HG03139 (cell line): ENCODE measurements around the gene VAMP2.

Experiments
- ATAC-seq: cut with Tn5 transposase; IDR thresholded peaks from one replicate; pipeline ENCODE4 v1.9.1; 2021; ENCODE audit not compliant: unreplicated experiment

The VAMP2 gene

DNA sequence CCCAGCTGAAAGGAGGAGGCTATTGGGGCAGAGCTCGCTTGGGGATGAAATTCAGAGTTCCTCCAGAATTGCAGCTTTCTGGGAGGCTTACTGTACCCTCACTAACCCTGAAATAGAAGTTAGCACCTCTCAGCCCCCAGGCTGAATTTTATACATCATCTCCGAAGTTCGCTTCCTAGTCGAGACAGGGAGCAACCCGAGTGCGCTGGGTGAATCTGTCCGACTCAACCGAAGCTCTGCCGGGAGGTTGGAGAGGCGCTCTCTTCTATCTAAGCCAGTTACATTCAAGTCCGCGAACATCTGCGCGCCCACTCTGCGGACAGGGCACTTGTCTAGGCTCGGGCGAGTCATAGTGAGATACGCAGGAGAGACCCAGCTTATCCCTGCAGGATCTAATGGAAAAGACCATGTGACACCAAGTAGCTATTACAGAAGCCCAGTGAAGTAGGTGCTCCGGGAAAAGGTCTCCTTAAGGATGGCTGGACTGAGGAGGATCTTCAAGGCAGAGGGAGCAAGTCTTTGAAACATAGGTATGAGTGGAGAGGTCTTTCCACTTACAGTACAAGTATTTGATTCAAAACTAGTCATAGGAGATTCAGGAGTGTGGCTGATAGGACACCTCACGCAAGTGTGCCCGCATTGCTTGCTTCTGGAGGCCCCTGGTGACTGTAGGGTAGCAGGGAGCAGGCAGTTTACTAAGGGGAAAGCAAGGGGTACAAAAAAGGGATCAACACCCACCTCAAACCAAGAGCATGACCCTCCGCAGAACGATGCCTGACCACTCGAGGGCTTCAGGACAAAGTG lies 38.2 kb downstream of the VAMP2 start:
- no peak for ATAC-seq

DNA sequence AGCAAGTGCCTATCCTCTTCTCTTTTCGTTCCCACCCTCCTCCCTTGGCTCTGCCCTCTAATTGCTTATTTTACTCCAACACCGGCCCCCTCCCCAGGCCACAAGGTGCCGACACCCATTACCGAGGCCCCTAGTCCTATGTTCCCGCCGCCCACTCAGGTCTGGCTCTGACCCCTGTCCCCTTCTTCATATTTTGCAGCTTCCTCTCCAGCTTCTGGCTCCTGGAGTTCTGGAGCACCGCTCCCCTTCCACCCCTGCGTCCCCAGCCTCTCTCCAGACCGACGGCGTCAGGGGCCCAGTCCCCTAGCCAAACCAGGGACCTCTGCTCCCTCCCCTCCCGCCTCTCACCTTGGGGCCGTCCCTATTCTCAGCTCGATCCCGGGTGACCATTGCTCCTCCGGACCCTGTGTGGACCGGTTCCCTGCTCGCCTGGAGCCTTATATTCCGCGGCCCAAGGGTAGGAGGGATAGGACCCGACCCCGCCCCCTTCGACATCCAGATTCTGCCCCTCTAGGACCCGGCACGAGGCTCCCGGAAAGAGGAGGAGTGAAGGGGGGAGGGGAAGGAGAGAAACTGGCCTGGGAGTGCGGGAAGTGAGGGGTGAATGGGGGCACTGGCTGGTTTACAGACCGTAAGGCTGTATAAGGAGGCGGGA lies 38.9 kb downstream of the VAMP2 start, which contains the start of gene HES7:
TSS of gene HES7 (minus strand) at position 412 of the 655 bp plus-strand sequence. CDS start at position 390, 22 bp downstream.
- no peak for ATAC-seq

DNA sequence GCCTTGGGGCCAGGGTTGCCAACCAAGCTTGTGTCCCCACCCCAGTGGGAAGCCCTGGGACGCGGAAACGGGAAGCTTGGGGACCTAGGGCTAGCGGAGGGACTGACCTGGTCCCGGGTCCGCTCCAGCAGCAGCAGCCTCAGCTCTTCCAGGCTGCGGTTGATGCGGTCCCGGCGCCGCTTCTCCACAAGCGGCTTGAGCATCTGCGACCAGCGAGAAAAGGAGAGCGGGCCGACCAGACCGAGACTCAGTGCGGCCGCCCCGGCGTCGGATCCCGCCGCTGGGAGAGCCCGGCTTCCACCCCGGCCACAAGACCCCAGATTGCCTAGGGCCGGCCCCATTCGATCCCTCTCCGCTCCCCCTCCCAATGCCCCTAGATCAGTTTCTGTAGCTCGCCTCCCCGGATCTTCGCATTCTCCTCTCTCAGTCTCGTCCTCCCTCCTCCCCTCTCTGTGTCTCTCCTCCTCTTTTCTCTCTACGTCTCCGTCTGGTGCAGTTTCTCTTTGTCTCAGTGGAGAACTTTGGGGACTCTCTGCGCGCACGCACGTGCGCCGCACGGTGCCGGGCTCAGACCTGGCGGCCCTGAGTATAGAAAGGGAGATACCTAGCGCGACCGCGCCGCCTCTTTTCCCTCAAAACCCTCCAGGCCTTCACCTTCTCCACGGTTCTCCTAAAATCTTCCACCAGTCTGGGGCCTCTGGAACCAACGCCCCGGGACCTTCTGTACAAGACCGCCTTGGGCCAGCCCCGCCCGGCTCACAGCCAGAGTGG lies 39.6 kb downstream of the VAMP2 start:
- no peak for ATAC-seq

DNA sequence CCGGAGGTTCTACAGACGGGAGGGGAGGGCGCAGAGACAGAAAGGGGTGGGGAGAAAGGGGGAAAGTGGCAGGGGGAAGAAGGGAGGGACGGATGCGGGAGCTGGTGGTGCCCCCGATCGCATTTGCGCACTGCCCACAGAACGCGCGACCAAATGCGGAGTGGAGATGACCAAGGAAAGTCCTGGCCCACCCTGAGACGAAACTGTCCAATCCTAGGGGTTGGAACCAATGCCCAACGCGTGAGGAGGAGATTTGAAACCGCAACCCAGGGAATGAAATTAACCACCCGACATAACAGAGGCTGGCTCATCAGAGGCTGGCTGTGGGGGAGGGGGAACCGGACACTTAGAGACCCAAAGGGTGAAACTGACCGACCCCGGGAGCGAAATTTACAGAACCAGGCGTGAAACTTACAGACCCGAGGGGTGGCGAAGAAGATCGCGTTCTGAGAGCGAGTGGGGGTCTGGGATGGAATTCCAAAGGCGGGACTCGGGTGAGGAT lies 40.3 kb downstream of the VAMP2 start:
- no peak for ATAC-seq

DNA sequence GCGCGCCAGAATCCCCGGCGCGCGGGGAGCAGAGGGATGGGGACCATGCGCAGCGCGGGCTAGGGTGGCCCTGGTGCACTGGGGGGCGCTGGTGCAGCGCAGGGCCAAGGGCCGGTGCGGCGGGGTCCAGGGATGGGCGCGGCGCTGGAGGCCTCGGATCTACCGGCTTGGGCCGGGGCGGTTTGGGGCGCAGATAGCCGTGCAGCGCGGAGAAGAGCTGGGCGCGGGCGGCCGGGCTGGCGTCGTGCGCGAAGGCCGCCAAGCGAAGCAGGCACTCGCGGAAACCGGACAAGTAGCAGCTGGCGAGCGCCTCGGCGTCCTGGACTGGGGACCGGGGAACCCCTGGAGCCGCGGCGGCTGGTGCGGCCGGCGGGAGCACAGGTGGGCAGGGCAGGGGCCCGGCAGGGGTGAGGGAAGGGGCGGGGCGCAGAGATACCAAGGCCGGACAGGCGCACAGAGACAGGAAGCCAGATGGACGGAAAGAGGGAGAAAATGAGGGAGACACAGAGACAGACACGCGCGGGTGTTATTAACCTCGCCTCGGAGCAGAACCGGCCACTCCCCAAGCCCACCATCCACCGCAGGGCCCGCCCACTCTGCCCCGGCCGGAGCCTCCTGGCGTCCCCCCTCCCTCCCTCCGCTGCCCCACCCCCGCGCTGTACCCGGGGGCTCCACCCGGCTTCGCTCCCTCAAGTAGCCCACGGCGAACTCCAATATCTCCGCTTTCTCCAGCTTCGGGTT lies 40.9 kb downstream of the VAMP2 start:
- ATAC-seq, result peak; percentile 25

DNA sequence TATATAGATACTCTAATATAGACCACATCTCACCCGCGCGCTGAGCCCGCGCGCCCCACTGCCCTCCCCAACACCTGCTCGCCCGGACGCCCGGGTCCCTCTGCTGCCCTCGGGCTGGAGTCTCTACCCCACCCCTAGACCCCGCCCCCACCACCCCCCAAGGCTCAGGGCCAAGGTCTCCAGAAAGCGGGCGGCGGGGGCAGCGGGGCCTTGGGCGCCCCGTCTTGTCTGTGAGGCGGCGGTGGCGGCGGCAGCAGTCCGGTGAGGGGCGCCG lies 41.4 kb downstream of the VAMP2 start:
- ATAC-seq, result no peak

DNA sequence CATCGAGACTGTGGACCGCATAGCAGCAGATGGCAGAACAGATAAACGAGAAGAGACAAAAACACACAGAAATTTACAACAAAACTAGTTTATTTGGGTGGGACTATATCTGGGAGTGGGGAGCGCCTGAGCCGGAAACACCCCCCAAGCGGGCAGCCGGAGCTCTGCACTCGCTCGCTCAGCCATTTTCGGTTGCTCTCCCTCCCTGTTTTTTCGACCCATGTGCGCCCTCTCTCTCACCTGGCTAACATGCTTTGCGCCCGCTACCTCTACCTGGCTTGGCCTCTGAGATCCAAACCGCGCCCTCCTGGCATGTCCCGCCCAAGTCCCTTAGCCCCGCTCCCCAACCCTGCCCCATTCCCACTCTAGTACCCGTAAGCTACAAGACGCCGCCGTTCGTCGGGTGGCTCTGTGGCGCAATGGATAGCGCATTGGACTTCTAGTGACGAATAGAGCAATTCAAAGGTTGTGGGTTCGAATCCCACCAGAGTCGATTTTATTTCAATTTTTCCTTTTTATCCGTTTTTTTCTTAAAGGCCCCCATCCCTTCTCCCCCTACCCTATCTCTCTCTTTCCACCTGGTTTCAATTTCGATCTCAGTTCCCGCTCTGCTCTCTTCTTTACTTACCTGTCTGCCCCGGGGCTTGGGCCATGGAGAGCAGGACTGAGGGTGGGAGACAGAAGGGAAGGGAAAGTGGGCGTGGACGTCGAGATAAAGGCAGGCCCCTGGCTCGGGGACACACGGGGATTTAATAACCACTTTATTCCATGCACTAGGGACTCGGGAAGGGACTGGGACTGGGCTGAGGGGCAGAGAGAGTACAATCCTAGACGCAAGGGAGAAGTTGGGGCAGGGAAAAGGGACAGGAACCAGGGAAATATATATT lies 42.0 kb downstream of the VAMP2 start:
- ATAC-seq, result no peak

DNA sequence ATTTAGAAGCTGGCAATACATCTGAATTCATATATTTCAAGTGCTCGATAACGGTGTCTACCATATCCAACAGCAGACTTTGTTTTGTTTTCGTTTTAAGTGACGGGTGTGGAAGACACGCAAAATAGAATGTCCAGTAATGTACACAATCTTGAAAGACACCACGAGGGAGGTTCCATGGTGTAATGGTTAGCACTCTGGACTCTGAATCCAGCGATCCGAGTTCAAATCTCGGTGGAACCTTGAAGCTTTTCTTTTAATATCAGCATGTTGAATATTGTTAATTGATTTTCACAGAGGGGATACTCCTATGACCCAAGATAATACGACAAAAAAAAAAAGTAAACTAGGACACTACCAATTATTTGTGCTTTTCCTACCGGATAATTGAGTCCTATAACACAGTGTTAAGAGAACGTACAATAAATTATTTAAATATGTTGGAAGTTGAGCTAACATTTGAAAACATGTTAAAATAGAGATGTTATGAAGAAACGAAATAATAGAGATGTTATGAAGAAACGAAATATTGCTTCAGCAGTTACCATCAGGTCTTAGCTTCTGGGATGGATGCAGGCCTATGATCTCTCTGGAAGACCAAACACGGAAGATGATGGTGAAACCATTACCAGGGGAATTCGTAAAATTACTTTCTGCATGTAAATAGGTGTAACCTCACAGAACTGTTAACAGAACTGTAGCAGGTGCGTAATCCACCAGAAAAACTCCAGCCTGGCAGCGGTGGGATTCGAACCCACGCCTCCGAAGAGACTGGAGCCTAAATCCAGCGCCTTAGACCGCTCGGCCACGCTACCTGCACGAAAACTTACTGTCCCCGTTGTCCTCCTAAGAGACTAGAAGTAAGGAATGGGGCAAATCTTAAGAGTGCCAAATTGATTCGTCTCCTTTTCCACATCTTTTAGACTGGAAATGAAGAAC lies 42.9 kb downstream of the VAMP2 start:
- ATAC-seq, result no peak

DNA sequence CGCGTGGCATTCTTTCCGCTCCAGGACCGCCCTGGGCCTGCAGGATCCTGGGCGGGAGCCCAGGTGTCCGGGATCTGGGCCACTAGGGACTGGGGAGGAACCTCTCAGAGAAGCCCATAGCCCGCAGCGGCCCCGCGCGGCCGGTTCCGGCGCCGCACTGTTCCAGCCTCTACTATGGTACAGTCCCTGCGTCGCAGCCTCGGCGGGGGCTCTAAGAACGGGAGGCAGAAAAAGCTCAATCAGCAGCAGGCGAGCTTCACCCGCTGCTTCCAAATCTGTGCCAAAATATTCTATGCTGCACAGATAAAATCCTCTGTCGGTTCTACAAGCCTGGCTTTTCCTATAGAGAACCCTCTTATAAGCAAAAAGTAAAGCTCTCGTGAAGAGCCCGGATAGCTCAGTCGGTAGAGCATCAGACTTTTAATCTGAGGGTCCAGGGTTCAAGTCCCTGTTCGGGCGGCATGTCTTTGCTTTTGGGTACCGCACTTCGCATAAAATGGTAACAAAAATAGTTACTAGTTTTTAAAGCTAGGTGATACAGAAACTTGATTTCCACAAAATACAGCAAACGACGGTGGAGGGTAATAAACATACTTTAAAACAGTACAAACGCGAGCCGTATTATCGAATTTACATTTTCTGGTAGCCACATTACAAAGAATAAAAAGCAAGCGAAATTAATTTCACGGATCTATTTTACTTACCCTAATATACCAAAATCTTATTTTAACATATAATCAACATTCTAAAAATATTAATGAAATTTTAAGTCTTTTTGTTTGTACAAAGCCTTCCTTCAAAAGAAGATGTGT lies 43.8 kb downstream of the VAMP2 start:
- ATAC-seq, result no peak

DNA sequence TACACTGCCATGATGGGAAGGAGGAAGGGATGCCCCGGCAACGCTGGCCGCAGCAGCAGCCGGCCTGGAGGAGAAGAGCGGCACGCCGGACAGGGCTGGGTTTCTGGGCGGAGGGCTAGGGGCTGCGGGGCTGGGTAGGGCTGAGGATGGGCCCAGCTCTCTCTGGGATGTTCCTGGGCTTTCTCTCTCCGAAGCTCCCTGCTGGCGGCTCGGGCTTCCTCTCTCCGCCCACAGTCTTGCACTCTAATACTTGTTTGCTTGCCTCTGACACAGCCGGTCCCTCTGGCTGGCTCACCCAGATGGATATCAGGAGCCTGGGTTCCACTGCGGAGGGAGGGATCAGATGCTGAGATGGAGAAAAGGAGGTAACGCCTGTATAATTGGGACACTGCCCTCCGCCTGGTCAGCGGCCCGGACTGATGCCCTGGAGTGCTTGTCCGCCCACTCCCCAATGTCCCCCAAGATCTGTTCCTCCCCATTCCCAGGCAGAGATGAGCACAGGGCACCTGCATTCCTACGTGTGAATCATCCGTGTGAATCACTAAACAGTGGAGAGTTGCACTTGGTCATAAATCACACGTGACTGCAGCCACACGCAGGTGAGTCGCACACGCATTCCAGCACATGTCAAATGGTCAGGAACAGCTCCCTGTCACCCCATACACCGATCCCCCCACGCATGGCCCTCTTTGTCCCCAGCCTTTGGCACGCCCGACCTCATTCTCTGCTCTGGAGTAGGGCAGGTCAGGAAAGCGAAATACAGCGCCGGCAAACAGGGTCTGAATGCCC lies 44.6 kb downstream of the VAMP2 start, which contains the start of gene ALOXE3:
TSS of gene ALOXE3 (minus strand) at position 535 of the 789 bp plus-strand sequence. CDS start at position 11, 524 bp downstream.
- ATAC-seq, result no peak

DNA sequence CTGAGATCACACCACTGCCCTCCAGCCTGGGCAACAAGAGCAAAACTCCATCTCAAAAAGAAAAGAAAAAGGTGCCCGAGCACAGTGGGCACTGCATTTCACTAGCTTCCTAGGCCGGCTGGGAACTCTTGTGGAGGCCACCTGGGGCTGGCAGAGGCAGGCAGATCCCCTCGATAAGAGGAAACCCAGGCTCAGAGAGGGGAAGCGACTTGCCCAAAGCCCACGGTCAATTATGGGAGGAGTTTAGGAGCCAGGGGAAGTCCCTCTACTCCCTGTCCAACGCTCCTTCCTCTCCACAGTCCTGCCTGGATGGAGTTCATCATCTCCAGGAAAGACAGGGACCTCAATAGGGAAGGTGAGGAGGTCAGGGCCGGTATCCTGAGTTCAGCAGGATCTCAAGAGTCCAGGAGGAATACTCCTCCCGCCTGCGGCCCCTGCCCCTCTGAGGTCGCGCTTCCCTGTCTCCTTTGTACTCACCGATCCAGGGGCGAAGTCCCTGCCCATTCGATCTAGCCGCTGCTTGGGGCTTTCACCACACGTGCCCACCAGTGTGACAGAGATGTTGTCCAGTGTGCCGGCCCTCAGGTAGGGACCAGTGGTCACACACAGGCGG lies 45.3 kb downstream of the VAMP2 start:
- no peak for ATAC-seq

DNA sequence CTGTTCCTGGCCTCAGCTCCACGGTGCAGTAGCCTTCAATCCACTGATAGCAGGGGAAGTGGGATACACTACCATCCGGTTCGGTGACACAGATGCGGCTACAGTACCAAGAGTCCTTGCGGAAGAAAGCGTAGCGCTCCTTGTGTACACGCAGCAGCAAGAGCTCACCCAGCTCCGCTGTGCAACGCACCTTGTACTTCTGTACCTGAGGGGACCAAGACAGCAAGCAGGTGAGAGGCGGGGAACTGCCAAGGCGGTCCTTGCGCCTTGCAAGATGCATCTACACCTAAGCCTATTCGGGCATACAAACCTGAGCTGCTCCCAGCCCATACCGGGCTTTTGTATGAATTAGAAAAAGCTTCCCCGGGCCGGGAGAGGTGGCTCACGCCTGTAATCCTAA lies 46.0 kb downstream of the VAMP2 start:
- ATAC-seq, result no peak

DNA sequence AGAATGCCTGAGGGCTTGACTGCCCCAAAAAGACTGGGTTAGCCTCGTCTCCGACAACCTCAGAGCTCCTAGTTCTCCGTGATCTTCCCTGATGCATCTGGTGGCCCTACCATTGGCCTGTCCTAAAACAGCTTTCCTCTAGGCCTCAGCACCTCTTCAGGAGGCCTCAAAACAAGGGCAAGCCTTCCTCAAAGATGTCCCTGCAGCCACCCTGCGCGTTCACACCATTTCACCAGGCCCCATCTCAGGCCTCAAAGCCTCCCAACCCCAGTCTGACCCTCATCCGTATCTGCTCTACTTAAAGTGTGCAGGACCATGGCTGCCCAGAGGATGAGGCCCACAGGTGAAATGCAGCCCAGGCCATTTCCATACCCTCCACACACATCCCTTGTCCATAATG lies 51.8 kb downstream of the VAMP2 start:
- ATAC-seq, result no peak

DNA sequence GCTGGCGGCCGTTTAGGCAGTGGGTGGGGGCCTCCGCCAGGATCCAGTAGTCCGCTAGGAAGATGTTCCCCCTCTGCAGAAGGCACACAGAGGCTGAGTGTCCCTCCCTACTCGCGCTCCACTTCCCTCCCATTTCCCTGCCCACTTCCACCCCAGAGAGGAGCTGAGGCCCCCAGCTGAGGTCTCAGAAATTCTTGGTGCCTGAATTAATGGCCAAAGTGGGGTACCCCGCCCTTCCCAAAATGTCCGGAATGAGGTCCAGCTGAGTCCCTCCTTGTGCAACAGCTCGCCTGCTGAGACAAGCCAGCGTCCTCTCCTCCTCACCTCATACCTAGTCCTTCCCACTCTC lies 52.3 kb downstream of the VAMP2 start:
- ATAC-seq, result no peak

DNA sequence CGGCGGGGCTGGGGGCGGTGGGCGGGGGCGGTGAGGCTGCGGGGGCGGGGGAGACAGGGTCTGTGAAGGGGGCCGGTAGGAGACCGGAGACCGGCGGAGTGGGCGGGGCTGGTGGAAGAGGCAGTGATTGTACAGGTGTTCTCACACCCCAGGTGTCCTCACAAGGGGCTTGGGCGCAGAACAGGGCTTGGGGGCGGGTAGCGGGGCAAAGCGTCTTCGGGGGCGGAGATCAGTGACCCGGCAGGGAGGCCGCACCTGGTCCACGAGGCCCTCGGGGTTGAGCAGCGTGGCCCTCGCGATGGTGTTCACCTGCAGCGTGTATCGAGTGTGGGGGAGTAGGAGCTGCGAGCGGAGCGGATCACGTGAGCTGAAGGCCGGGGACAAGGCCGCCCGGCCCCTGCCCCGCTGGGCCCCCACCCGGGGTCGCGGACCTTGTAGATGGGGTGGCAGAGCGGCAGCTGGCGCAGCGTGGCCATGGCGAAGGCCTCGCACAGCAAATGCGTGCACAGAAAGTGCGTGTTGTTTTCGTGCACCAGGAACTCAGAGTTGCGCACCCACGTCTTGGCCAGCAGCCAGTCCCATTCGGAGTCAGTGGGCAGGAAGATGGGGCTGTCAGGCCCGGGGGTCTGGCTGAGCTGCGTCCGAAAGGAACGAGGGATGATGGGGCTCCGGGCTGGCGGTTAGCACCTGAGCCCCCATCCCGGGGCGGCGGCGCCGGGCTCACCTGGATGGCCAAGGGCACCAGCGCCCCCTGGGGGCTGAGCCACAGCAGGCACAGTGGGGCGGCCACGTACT lies 52.9 kb downstream of the VAMP2 start:
- no peak for ATAC-seq
